ENCODE results near the gene NFATC4. TPM values are rescaled to one million over a fixed set of nuclear protein-coding genes. Genes with fewer than 3 reads are reported as not detected.
A peak's percentile ranks its signal among the peaks of the same experiment; 100 is the strongest.

Gene NFATC4
- total RNA-seq, 5 donors from 2014 or later (not counting 1 experiment from before 2014, with no cell fraction given), result 0.16 to 0.82 (median 0.39) TPM; not detected in 1

DNA sequence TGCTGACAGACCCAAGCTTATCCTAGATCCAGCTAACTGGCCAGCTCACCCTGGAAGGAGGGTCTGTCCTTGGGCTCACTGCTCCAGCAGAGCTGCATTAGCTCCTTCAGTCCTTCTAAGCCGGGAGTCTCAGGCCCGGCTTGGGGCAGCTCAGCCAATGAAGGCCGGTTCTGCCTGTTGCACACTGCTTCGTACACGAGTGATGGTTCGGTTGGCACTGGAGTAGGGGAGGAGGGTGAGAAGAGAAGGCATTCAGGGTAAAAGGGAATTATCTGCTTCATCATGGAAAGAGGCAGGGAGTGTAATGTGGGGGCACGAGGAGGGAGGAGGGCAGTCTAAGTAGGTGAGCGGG is 30.2 kb upstream of the NFATC4 start:
- no peaks in the 10 kb centered on the region for H3K9me3 Mint-ChIP-seq
- H3K27me3 ChIP-seq (replicated peaks in 1 of 2; ENCODE audit: control insufficient read depth in 2 of 2, extremely low read depth in 1 of 2, insufficient read depth in 2 of 2, low read length in 1 of 2), result peaks cover 7 to 33% of the 10 kb centered on the region in 2 experiments
- no peak overlapping the region for H3K27ac ChIP-seq (ENCODE audit: low read length)
- ChIA-PET CTCF (interaction anchor here in 1 of 2 donors (0.6 to 1.5 kb wide), 2 partner anchors 11 to 94 kb away, joined by 3 to 4 read pairs; no protein-coding TSS in a partner anchor), POLR2A (interaction anchor here in 1 of 2 donors (0.6 kb wide), 1 partner anchor 10 kb away, joined by 3 read pairs; no protein-coding TSS in a partner anchor)
- no peak for DNase-seq
- H3K27me3 Mint-ChIP-seq, result peaks cover 10 to 24% of the 10 kb centered on the region in 2 donors
- ATAC-seq (replicated peaks in 1 of 4), result no peak
- no peak overlapping the region for H3K4me3 ChIP-seq (ENCODE audit: control insufficient read depth in 1 of 2, extremely low read depth in 1 of 2, low read length in 1 of 2)
- no peaks in the 10 kb centered on the region for H3K9me3 ChIP-seq
- H3K4me3 Mint-ChIP-seq, result peak overlapping the region; percentile 67 to 96 (median 84)
- H3K4me1 Mint-ChIP-seq, result peaks cover 37 to 59% (median 41%) of the 10 kb centered on the region in 3 donors
- 97% methylated on average over 6 of the region's 8 CpGs for WGBS (ENCODE audit: insufficient coverage)
- peaks cover 16 to 26% of the 10 kb centered on the region in 2 donors for H3K36me3 ChIP-seq (ENCODE audit: control insufficient read depth in 2 of 2, extremely low read depth in 1 of 2, insufficient read depth in 1 of 2, low read length in 1 of 2)
- peaks cover 31% of the 10 kb centered on the region for H3K36me3 Mint-ChIP-seq
- H3K27ac Mint-ChIP-seq, result peak overlapping the region in 1 of 2 donors; percentile 4
- peaks cover 14 to 45% of the 10 kb centered on the region in 2 experiments for H3K4me1 ChIP-seq (ENCODE audit: control insufficient read depth in 1 of 2, extremely low read depth in 1 of 2, insufficient read depth in 2 of 2, low read length in 2 of 2)

DNA sequence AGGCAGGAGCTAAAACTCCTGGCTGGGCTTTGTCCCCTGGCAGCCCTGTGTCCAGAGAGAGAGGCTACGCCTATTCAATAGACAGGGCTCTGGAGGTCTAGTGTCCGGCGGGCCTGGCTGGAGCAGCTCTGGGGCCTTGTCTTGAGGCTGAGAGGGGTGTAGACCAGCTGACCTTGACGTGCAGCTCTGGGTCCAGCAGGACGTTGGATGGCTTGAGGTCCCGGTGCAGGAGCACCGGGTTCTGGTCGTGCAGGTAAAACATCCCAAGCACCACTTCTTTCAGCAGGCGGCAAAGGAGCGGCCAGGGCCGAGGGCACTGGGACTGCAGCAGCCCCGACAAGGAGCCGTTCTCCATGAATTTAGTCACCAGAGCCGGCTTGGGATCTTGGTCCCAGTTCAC is 29.1 kb upstream of the NFATC4 start:
- Histone ChIP-seq H3K27ac (ENCODE audit: low read length) (no peak overlapping the region), H3K27me3 (replicated peaks in 1 of 2; ENCODE audit: control insufficient read depth in 2 of 2, extremely low read depth in 1 of 2, insufficient read depth in 2 of 2, low read length in 1 of 2) (peaks cover 3 to 24% of the 10 kb centered on the region in 2 experiments), H3K4me3 (ENCODE audit: control insufficient read depth in 1 of 2, extremely low read depth in 1 of 2, low read length in 1 of 2) (peak overlapping the region; percentile 68 to 77), H3K4me1 (ENCODE audit: control insufficient read depth in 1 of 2, extremely low read depth in 1 of 2, insufficient read depth in 2 of 2, low read length in 2 of 2) (peaks cover 10 to 34% of the 10 kb centered on the region in 2 experiments), H3K9me3 (no peaks in the 10 kb centered on the region), H3K36me3 (ENCODE audit: control insufficient read depth in 2 of 2, extremely low read depth in 1 of 2, insufficient read depth in 1 of 2, low read length in 1 of 2) (peaks cover 16 to 26% of the 10 kb centered on the region in 2 donors)
- Mint-ChIP-seq H3K27me3 (peaks cover 15 to 17% of the 10 kb centered on the region in 2 donors), H3K27ac (no peak overlapping the region), H3K4me3 (peak overlapping the region; percentile 84 to 96 (median 93)), H3K36me3 (peaks cover 31% of the 10 kb centered on the region), H3K9me3 (no peaks in the 10 kb centered on the region), H3K4me1 (peaks cover 29 to 49% (median 35%) of the 10 kb centered on the region in 3 donors)
- ChIA-PET CTCF (interaction anchor here in 1 of 2 donors (1.5 kb wide), 1 partner anchor 93 kb away, joined by 3 read pairs; no protein-coding TSS in a partner anchor), POLR2A (no interaction called here)
- DNase-seq (no peak), ATAC-seq (replicated peaks in 1 of 4) (no peak)
- WGBS (ENCODE audit: insufficient coverage), result 94% methylated on average over 14 of the region's 14 CpGs

DNA sequence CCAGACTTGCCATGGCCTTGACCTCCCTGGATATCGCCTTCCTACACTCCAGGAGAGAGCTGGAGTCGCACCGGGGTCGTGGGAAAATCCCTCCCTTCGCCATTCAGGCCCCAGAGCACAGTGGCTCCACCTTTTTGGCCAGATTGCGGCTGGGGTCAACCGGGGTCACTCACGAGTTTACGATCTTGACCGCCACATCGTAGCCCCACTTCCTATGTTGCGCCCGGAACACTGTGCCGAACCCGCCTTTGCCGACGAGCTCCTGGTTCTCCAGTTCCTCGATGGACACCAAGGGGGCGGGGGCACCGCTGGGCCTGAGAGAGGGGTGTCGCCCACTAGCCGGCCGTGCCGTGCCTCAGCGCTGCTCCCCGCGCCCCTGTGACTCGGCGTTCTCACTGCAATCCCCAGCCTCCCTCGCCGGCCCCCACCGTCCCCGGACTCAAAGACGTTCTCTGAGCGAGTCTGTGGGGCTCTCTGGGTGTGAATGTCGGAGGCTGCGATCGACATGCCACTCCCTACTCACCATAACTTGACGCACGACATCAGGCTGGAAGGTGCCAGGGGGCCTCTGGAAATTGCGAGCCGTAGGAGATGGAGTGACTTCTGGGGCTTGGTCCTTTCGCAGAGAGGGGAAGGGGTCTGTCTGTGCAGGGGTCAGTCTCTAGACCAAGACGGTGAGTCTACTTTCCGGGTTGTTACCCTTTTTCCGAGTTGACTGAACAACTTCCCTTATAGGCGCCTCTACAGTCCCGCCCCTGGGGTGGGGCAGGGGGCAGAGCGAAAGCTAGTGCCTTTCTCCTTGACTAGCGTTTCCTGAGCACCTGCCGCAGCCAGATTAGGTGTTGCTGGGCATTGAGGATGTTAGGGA is 28.5 kb upstream of the NFATC4 start, which contains the start of gene RIPK3:
TSS of gene RIPK3 (minus strand) at position 708 of the 868 bp plus-strand sequence. CDS start at position 543, 165 bp downstream.
- H3K9me3 Mint-ChIP-seq, result no peaks in the 10 kb centered on the region
- peaks cover 31% of the 10 kb centered on the region for H3K36me3 Mint-ChIP-seq

DNA sequence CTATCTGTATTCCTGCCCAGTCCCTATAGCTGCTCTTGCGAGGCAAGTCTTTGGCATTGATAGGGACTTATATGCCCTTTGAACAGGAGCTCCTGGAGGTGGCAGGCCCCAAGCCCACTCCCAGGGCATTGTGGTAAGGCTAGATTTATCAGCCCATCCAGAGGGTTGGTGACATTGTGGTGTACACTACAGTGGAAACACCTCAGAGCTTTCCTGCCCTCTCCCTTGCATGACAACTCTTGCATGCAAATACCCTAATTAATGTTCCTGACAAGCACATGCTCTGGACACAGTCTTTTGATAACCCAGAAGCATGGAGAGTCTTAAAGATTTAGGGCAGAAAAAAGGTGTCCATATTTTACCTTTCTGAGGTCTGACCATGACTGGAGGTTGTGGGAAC is 27.4 kb upstream of the NFATC4 start:
- DNase-seq, result no peak
- no peaks in the 10 kb centered on the region for H3K9me3 ChIP-seq
- no peaks in the 10 kb centered on the region for H3K9me3 Mint-ChIP-seq
- no peak for ATAC-seq (replicated peaks in 1 of 4)
- peaks cover 16 to 26% of the 10 kb centered on the region in 2 donors for H3K36me3 ChIP-seq (ENCODE audit: control insufficient read depth in 2 of 2, extremely low read depth in 1 of 2, insufficient read depth in 1 of 2, low read length in 1 of 2)
- WGBS (ENCODE audit: insufficient coverage), result no CpG with 5 or more reads among the region's 1 CpG
- peaks cover 28% of the 10 kb centered on the region for H3K36me3 Mint-ChIP-seq
- peaks cover 16 to 17% of the 10 kb centered on the region in 2 donors for H3K27me3 Mint-ChIP-seq
- ChIA-PET POLR2A (interaction anchor here in 1 of 2 donors (0.6 kb wide), 1 partner anchor 112 kb away, joined by 8 read pairs; no protein-coding TSS in a partner anchor), CTCF (interaction anchor here (0.5 to 1.6 kb wide), 6 partner anchors 33 to 862 kb away, joined by 3 to 11 read pairs (median 4); partner anchors contain the start of genes CIDEB (in 1 of the 2) and TINF2 (in 1 of the 2))
- H3K4me1 ChIP-seq (ENCODE audit: control insufficient read depth in 1 of 2, extremely low read depth in 1 of 2, insufficient read depth in 2 of 2, low read length in 2 of 2), result peaks cover 6 to 18% of the 10 kb centered on the region in 2 experiments
- peak overlapping the region in 1 of 3 donors; percentile 84 for H3K4me3 Mint-ChIP-seq
- H3K4me1 Mint-ChIP-seq, result peaks cover 21 to 36% (median 24%) of the 10 kb centered on the region in 3 donors
- no peak overlapping the region for H3K27ac ChIP-seq (ENCODE audit: low read length)
- H3K27me3 ChIP-seq (replicated peaks in 1 of 2; ENCODE audit: control insufficient read depth in 2 of 2, extremely low read depth in 1 of 2, insufficient read depth in 2 of 2, low read length in 1 of 2), result peaks cover 0 to 20% of the 10 kb centered on the region in 2 experiments
- H3K4me3 ChIP-seq (ENCODE audit: control insufficient read depth in 1 of 2, extremely low read depth in 1 of 2, low read length in 1 of 2), result no peak overlapping the region
- no peak overlapping the region for H3K27ac Mint-ChIP-seq

More for the DNA sequence above, 28.5 kb upstream of the NFATC4 start, which contains the start of gene RIPK3:
- Histone ChIP-seq H3K27me3 (replicated peaks in 1 of 2; ENCODE audit: control insufficient read depth in 2 of 2, extremely low read depth in 1 of 2, insufficient read depth in 2 of 2, low read length in 1 of 2) (peaks cover 0 to 20% of the 10 kb centered on the region in 2 experiments), H3K4me3 (ENCODE audit: control insufficient read depth in 1 of 2, extremely low read depth in 1 of 2, low read length in 1 of 2) (peak within 1 kb of the TSS; percentile 68 to 77), H3K4me1 (ENCODE audit: control insufficient read depth in 1 of 2, extremely low read depth in 1 of 2, insufficient read depth in 2 of 2, low read length in 2 of 2) (peaks cover 6 to 27% of the 10 kb centered on the region in 2 experiments), H3K9me3 (no peaks in the 10 kb centered on the region), H3K36me3 (ENCODE audit: control insufficient read depth in 2 of 2, extremely low read depth in 1 of 2, insufficient read depth in 1 of 2, low read length in 1 of 2) (peaks cover 16 to 26% of the 10 kb centered on the region in 2 donors), H3K27ac (ENCODE audit: low read length) (peak within 1 kb of the TSS; percentile 48)
- Mint-ChIP-seq H3K27me3 (peaks cover 13 to 18% of the 10 kb centered on the region in 2 donors), H3K4me3 (peak within 1 kb of the TSS; percentile 84 to 96 (median 93)), H3K27ac (peak within 1 kb of the TSS; percentile 91 to 94), H3K4me1 (peaks cover 29 to 44% (median 29%) of the 10 kb centered on the region in 3 donors)
- DNase-seq (peak; percentile 47 to 83 (median 68)), ATAC-seq (replicated peaks in 1 of 4) (peak; percentile 95 to 96 (median 96))
- ChIA-PET CTCF (interaction anchor here (0.7 to 1.6 kb wide), 7 partner anchors 32 to 98 kb away, joined by 3 to 9 read pairs (median 4); partner anchors contain the start of genes CIDEB (in 1 of the 2) and TINF2 (in 1 of the 2)), POLR2A (no interaction called here)
- 13% methylated on average over 24 of the region's 51 CpGs for WGBS (ENCODE audit: insufficient coverage)

DNA sequence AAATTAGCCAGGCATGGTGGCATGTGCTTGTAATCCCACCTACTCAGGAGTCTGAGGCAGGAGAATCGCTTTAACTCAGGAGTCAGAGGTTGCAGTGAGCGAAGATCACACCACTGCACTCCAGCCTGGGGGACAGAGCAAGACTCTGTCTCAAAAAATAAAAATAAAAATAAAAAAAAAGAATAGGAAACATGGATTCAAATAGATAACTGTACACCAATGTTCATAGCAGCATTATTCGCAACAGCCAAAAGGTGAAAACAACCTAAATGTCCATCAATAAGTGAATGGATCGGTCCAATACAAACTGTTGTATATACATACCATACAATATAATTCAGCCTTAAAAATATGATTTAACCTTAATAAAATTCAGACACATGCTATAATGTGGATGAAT is 25.1 kb upstream of the NFATC4 start:
- H3K27me3 Mint-ChIP-seq, result peaks cover 20 to 27% of the 10 kb centered on the region in 2 donors
- CTCF ChIA-PET, result no interaction called here
- no peak overlapping the region for H3K27ac ChIP-seq (ENCODE audit: low read length)
- H3K4me1 ChIP-seq (ENCODE audit: control insufficient read depth in 1 of 2, extremely low read depth in 1 of 2, insufficient read depth in 2 of 2, low read length in 2 of 2), result peaks cover 6 to 18% of the 10 kb centered on the region in 2 experiments
- no peak overlapping the region for H3K4me3 Mint-ChIP-seq
- POLR2A ChIA-PET, result no interaction called here
- WGBS (ENCODE audit: insufficient coverage), result no CpG with 5 or more reads among the region's 4 CpGs
- no peaks in the 10 kb centered on the region for H3K9me3 ChIP-seq
- no peak for ATAC-seq (replicated peaks in 1 of 4)
- peaks cover 0 to 6% of the 10 kb centered on the region in 2 donors for H3K36me3 ChIP-seq (ENCODE audit: control insufficient read depth in 2 of 2, extremely low read depth in 1 of 2, insufficient read depth in 1 of 2, low read length in 1 of 2)
- H3K36me3 Mint-ChIP-seq, result peaks cover 7% of the 10 kb centered on the region
- H3K27ac Mint-ChIP-seq, result no peak overlapping the region
- H3K4me1 Mint-ChIP-seq, result peaks cover 19 to 24% (median 21%) of the 10 kb centered on the region in 3 donors
- peaks cover 0 to 24% of the 10 kb centered on the region in 2 experiments for H3K27me3 ChIP-seq (replicated peaks in 1 of 2; ENCODE audit: control insufficient read depth in 2 of 2, extremely low read depth in 1 of 2, insufficient read depth in 2 of 2, low read length in 1 of 2)
- no peak overlapping the region for H3K4me3 ChIP-seq (ENCODE audit: control insufficient read depth in 1 of 2, extremely low read depth in 1 of 2, low read length in 1 of 2)
- DNase-seq, result no peak
- no peaks in the 10 kb centered on the region for H3K9me3 Mint-ChIP-seq
